GM18511 (cell line): ENCODE results near the gene RAB13.

Experiments used
- ATAC-seq: cut with Tn5 transposase; IDR thresholded peaks from one replicate; pipeline ENCODE4 v1.9.1; 2021; ENCODE audit warnings: mild to moderate bottlenecking, moderate library complexity; ENCODE audit not compliant: unreplicated experiment

RAB13 gene

GRCh38 chr1:153934746-153935145 is 51.4 kb downstream of the RAB13 start:
- ATAC-seq: no peak

- ATAC-seq: no peak
These were observed 52.2 kb downstream of the RAB13 start for GRCh38 chr1:153933955-153934354.

- no peak for ATAC-seq
These were observed 52.7 kb downstream of the RAB13 start for GRCh38 chr1:153933430-153933829.

- no peak for ATAC-seq
These were observed 53.7 kb downstream of the RAB13 start for GRCh38 chr1:153932156-153933131.
